Right renal cortex interstitium (tissue), 3 donors: ENCODE data around the gene PNP. TPM values are rescaled to one million over a fixed set of nuclear protein-coding genes. Genes with fewer than 3 reads are reported as not detected.
A peak's percentile ranks its signal among the peaks of the same experiment; 100 is the strongest.

Source experiments
- DNase-seq, 3 donors: peaks; one replicate each; pipeline ENCODE4 v3.0.0-alpha.2; 2013; ENCODE audit warnings: low read depth in 3 of 3, low spot score in 2 of 3
- polyA plus RNA-seq, 3 donors: library from polyadenylated mRNA; unstranded; fragments of 120-200 nt; gene quantifications; one replicate each; pipeline ENCODE4 v1.2.1, GENCODE V29; 2013; ENCODE audit not compliant: insufficient read length in 3 of 3

PNP gene
- polyA plus RNA-seq, 3 donors: 65.3 to 72.8 (median 71.7) TPM

DNA sequence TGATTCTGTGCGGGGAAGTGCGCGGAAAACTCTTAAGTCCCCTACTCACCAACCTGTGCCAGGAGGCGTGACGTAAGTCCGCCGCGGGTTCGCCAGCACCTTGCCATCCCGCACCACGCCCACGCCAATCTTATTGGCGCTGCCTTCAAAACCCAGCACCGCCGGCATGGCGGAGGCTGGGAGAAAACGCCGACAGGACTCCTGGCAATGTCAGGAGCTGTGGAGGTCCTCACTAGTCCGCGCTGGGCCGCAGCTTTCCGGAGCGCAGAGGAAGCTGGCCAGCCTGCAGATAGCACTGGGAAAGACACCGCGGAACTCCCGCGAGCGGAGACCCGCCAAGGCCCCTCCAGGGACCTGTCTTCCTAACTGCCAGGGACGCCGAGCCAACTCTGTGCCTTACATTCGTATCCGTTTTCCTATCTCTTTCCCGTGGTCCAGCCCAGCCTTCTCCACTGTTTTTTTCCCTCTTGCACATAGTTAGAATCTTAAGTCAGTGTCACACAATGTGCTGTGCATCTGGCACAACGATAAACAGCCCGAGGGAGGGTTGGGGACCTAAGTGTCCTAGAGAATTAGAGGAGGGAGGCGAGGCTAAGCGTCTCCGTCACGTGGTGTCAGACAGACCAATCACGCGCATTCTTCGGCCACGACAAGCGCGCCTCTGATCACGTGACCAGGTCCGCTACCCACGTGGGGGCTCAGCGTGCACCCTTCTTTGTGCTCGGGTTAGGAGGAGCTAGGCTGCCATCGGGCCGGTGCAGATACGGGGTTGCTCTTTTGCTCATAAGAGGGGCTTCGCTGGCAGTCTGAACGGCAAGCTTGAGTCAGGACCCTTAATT lies 14.5 kb upstream of the PNP start, which contains the start of the genes APEX1 and OSGEP:
Gene APEX1, plus strand, starts transcription at position 711 of the 839 bp plus-strand sequence. CDS start 420 bp downstream, outside the sequence.
Gene OSGEP, minus strand, starts transcription at position 297 of the 839 bp plus-strand sequence. Its CDS starts 129 bp downstream, at position 168.
- DNase-seq: peak; percentile 99 to 100 (median 99)

DNA sequence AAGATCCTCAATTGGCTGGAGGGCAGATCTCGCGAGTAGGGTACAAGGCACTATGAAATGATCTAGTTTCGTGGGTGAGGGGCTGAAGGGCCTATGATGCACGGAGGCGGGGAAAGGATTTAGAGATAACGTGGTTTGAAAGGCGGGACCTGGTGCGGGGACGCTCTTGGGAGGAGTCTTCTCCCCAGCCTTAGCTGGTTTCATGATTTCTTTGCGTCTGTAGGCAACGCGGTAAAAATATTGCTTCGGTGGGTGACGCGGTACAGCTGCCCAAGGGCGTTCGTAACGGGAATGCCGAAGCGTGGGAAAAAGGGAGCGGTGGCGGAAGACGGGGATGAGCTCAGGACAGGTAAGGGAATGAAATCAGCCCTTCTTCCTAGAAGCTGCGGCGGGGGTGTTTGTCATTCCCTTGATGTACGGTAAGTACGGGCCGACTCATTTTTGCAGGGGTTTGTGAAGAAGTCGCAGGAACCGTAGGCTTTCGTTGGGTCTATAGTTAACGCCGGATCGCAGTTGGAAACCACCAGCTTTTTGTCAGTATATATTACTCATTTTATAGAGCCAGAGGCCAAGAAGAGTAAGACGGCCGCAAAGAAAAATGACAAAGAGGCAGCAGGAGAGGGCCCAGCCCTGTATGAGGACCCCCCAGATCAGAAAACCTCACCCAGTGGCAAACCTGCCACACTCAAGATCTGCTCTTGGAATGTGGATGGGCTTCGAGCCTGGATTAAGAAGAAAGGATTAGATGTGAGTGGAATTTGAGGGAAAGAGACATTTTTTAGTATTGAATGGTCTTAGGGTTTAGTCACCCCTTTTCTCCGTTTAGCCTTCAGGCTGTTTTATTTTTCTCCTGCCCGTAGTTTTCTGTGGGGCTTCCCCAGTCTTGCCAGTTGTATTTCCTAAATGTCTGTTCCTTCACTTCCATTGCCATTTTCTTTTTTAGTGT lies 13.6 kb upstream of the PNP start:
- DNase-seq: no peak

DNA sequence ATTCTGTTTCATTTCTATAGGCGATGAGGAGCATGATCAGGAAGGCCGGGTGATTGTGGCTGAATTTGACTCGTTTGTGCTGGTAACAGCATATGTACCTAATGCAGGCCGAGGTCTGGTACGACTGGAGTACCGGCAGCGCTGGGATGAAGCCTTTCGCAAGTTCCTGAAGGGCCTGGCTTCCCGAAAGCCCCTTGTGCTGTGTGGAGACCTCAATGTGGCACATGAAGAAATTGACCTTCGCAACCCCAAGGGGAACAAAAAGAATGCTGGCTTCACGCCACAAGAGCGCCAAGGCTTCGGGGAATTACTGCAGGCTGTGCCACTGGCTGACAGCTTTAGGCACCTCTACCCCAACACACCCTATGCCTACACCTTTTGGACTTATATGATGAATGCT lies 12.2 kb upstream of the PNP start:
- DNase-seq: no peak

DNA sequence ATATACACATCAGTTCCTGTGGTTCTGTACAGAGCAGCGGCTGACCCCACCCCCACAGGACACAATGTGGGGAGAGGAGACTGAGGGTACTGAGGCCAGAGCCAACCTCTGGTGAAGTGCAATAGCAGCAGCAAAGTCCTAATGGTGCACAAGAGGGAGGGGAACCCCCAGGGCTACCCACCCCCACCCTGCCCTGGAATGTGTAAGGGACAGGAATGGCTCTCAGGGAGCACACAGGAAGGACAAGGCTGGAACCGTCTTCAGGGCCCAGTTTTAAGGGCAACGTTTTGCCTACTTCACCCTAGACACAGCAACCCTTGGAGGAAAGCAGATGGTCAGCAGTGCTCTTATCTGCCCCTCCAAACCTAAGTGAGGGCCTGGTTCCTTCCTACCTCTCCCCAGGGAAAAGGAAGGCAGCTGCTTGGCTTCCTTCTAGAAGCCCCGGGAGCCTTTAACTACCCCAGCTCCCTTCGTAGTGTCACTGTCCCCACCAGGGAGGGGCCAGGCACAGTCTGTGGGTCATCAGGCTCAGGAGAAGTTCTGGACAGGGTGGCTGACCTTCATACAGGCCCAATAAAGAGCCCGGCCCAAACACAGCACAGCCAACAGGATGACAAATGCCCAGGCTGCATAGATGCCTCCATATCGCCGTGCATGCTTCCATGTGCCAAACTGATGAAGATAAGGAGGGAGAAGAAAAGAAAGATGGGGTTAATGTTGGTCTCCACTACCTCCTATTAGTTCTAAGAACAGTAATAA lies 11.0 kb upstream of the PNP start:
- DNase-seq: no peak

DNA sequence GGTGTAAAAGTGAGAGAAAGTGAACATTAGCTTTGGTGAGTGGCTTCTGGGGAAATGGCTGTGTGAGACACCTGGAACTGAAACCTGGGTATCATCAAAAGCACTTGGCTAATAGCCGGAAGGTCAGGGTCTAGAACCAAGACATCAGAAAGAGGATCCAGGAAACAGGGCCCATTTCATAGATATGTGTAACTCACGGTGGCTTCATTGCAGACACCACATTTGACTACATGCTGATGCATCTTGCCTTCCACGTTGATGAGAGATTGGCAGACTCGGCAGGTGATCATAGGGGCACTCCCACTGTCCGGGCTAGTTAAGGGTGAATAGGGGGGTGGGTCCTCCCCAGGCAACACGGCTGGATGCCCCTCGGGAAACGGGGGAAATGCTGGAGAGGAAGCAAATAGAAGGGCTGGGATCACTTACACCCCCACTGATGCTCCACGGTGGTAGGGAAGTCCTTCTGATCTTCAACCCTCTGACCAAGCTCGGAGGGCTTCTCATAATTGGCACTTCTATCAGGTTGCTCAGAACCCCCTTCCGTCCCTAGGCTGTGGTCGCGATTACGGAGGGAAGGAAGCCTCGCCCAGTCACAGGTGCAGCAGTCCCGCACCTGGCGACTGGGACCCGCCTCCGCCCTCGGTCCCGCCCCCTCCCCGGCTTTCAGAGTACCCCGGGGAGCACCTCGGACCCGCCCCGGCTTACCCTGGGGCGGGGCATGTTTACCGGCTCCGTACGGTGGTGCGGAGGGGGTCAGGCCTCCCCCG lies 8.6 kb upstream of the PNP start:
- DNase-seq: no peak

DNA sequence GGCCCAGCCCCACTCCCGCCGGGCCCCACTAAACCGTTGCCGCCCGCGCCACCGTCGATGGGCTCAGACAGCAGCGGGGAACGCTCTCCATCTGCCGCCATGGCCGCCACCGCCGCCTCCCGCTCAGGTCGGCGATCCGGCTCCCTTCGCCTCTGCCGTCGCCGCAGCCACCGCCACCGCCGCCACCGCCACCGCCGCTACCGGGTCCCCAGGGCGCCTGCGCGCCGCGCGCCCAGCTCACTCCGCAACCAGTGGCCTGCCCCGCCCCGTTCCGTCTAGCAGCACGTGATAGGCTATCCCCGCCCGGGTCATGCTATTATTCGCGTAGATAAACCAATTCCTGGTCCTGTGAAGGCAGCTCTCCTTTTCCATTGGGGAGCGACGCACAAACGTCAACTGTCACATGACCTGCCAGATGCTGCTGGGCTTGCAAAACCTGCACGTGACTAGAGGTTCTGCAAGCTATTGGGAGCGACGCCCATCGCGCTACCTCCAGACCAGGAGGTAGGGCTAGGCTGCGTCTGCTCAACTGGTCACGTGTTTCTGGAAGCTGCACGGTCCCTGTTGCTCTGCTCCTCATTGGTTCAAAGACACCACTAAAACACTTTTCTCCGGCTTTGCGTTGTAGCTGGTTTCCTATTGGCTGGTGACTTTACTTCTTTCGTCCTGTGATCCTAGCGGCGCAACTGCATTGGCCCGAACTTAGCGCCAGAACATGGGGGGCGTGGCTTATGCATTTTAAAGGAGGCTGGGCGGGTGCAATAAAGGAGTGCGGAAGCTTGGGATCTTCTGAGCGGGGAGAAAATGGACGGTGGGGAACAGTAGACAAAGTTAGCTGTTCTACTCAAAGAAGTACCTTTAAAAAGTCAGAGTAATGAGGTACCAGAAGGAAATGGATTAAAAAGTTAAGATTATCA lies 7.7 kb upstream of the PNP start, which contains the start of gene PIP4P1:
Gene PIP4P1, minus strand, starts transcription at position 210 of the 917 bp plus-strand sequence. Its CDS starts 109 bp downstream, at position 101.
- peak; percentile 96 to 99 (median 99) for DNase-seq

DNA sequence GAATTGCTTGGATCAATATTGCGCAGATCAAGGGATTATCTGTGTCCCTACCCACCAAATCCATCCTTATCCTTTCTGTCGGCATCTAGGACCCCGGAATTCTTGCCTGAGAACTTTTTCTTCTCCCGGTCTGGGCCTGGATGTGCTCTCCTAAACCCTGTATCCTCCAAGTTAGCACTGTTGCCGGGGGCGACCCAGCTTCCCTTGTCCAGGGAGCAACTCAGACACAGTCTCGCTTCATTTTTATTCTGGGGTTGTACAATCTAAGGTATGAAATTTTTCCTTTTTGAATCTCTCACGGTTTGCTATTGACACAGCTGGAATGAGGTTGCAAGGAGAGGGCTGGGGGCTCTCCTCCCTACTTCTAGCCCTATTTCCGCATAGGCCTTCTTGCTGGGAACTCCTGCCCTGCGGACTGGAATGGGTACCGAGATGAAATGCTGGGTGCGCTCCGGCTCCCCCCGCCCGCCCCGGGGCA lies 403 bp upstream of the PNP start:
- no peak for DNase-seq

DNA sequence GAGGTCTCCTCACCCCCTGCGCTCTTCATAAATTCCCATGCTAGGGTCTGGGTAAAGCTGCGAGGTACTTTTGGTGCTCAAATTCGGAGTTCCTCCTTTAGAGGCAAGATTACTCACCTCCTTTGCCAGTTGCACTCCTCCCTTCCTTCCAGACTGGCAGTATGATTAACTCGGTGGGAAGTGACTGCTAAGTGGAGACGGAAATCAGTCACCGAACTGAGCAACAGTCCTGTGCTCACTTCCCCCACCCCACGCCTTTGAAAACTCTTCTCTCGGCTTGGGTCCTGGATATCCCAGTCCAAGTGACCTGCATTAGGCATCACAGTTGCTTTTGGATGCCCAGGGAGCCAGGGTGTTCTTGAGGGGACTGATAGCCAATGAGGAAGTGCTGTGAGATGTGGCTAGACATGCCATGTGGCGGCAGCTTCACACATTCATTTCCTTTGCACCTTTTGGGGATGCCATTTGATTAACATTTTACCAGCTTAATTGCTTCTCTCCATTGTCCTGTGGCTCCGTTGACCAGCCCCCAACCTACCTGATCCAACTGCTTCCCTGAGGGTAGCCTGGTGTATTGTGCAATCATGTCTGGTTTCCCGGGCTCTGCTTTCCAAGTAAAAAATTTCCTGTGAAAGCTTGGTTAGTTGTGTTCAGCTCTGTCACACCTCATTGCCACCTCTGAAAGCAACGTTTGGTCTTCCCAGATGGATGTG lies 840 bp downstream of the PNP start:
- no peak for DNase-seq

DNA sequence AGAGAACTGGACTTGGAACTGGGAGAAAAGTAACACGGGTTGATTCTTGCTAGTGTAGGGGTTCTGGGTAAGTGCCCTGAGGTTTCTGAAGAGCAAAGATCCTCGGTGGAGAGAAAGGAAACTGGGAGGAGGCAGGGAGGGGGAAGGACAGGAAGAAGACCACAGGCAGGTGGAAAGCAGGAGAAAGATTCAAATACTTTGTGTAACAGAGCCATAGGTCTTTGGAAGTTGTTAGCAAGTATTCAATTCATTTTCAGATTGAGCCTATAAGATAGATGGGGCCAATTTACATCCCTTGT lies 1.3 kb downstream of the PNP start:
- no peak for DNase-seq

DNA sequence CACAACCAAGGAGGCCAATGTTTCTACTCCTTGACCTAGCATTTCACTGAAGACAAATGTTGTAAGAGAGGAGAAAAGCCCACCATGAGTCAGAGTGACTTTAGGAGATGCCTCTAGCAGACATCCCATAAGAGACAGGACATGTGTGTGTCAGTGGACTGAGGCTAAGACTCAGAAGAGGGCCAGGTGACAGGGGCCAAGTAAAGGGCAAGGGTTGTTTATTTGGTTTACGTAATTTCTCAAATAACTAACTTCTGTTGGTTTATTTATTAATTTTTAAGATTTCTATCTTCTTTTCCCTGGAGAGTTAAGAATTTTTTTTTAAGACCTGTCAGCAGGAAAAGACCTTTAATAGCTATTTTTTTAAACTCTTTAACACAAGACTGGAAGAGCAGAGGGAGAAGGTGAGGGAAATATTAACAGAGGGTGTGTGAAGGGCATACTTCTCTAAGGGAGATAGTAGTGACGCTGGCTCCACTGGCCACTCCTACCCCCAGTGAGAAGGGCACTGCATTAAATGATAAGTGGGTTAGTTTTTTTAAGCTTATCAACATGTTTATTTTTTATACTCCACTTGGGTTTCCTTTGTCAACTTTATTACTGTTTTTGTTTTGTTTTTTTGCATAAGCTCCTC lies 3.4 kb downstream of the PNP start:
- no peak for DNase-seq

DNA sequence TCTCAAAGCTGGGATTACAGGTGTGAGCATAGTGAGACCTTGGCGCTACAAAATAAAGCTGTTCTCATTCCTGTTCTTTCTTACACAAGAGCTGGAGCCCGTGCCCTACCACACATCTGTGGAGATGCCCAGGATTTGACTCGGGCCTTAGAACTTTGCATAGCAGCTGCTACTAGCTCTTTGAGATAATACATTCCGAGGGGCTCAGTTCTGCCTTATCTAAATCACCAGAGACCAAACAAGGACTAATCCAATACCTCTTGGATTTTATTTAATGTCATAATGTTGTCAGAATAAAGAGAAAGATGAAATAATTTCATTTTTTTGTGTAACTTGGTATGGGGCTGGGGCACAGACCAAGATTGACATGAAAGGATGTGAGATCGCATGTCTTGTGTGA lies 7.6 kb downstream of the PNP start:
- no peak for DNase-seq

DNA sequence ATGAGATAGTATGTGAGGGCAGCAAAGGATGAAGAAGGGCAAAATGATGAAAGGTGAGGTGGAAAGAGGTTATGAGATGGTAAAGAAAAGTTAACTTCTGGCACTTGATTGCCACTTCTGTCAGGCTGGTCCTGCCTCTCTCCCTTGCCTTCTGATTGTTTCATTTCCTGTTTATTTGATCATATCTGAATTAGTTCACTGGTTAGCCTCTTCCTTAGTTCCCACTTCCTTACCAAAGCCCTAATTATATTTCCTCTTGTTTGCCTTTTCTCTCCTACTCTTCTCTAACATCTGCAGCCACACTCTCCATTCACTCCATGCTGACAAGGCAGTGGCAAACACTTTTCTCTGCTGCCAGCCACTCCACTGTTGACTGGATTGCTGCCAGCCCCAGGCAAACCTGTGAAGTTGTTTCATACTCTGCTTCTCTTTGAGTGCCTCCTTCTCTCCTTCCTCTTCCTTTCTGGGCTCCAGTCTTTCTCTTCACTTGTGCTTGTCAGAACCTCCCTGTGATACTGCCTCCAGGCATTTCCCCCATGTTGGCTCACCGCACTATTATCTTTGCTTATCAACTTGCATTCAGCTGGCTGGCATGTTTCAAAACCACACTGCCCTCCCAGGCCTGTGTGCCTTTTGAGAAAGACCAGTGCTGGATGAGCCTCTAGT lies 8.1 kb downstream of the PNP start:
- no peak for DNase-seq

DNA sequence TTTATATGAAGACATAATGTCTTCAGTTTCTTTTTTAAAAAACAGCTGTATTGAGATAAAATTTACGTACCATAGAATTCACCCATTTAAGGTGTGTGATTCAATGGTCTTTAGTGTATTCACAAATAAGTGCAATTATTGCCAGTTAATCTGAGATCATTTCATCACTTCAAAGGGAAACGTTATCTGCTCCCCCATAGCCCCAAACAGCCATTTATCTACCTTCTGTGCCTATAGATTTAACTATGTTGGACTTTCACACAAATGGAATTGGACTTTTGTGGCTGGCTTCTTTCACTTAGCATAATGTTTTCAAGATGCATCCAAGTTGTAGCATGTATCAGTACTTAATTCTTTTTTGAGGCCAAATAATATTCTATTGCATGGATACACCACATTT lies 9.7 kb downstream of the PNP start:
- no peak for DNase-seq

DNA sequence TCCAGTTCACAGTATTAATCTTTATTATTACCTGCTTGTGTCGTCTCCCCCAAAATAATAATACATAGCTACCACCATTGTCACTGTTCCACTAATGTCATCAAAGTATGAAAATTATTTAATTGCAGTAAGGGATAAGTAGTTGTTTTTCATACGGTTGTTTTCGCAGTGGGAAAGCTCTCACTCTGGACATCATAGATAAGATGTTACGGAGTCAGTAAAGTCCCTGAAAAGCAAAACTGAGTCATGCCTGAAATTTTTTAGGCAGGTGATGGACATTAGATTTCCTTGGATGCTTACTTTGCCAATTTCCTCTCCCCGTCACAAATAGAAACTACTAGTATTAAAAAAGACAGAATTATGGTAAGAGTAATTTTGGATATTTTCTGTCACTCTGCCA lies 13.2 kb downstream of the PNP start:
- DNase-seq: no peak

DNA sequence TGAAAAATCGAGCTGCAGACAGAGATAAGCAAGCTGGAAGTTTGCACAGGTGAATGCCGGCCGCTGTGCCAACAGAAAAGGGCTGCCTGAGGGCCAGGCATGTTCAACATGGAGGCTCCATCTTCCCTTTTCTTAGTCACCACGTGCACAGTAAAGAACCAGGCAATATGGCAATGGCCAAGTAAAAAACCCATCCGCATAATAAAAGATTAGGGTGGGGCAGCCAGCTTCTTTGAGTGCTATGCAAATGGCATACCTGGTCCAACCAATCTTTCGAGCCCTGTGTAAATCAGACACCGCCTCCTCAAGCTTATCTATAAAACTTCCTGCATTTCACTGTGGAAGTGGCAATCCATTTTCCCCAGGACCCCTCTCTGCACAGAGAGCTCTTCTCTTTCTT lies 16.7 kb downstream of the PNP start:
- no peak for DNase-seq

DNA sequence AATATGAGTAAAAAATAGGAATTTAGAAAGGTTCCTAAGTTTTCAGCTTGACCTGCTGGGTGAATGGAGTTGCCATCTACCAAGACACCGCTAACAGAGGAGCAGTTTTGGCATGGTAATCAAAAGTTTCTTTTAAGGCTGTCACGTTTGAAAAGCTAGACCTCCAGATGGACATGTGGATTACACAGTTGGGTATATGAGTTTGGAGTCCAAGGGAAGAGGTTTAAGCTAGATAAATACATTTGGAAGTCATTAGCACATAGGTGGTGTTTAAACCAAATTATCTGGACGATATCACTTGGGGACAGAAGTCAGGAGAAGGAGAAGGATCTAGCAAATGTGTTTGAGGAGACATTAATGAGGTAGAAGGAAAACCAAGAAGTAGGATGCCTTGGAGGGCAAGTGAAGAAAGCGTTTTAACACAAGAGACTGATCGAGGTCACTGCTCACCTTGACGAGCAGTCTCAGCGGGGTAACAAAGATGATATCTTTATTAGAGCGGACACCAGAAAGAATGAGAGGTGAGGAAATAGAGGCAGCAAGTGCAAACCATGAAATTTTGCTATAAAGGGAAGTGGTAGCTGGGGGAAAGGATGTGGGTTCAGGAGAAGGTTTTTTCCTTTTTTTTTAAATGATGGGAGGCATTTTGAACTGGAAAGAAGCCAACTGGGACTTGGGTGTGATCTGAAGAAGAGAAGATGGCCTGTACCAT lies 17.6 kb downstream of the PNP start:
- DNase-seq: no peak

DNA sequence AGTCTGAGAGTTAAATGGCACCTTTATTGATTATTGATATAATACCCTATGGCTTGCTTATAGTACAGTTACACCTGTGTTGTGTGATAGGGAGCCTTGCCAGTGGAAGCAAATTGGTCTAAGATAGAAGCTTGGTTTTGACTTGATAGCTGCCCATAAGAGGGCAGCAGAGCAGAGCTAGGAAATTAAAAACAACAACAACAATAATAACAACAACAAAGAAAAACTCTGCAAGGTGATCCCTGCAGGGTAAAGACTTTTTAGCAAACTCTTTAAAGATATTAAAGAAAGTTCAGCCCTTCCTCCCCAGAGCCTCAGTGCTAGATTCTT lies 18.2 kb downstream of the PNP start:
- DNase-seq: no peak
